Loucy (cell line): ENCODE measurements around the gene BIN1.

Experiments
- H2AFZ ChIP-seq: fragments of 200-600 bp; sonication (generic); 2 replicates; pipeline ENCODE4 v1.6.0; 2016; ENCODE audit warnings: antibody characterized with exemption, mild to moderate bottlenecking, low read length, moderate library complexity
- H3F3A ChIP-seq: fragments of 200-600 bp; 2 replicates; pipeline ENCODE4 v1.6.0; 2016; ENCODE audit warnings: antibody characterized with exemption, low read depth, mild to moderate bottlenecking
- H3K27me3 ChIP-seq: fragments of 200-600 bp; sonication (generic); 2 replicates; pipeline ENCODE4 v1.6.1; 2014; ENCODE audit warnings: low read length, mild to moderate bottlenecking; ENCODE audit not compliant: insufficient read depth, poor library complexity, severe bottlenecking
- H3K36me3 ChIP-seq: fragments of 200-600 bp; sonication (generic); 2 replicates; pipeline ENCODE4 v1.6.1; 2016; ENCODE audit warnings: low read length; ENCODE audit not compliant: insufficient read depth
- H3K4me1 ChIP-seq: fragments of 200-600 bp; sonication (generic); 2 replicates; pipeline ENCODE4 v1.5.1; 2014; ENCODE audit warnings: low read length, mild to moderate bottlenecking; ENCODE audit not compliant: insufficient read depth, poor library complexity, severe bottlenecking
- H3K4me2 ChIP-seq: fragments of 200-600 bp; sonication (generic); 2 replicates; pipeline ENCODE4 v1.6.0; 2014; ENCODE audit warnings: antibody characterized with exemption, low read length, low read depth, mild to moderate bottlenecking; ENCODE audit not compliant: poor library complexity, severe bottlenecking
- H3K4me3 ChIP-seq: fragments of 200-600 bp; sonication (generic); 2 replicates; pipeline ENCODE4 v1.5.1; 2014; ENCODE audit warnings: low read length, mild to moderate bottlenecking, mixed read lengths; ENCODE audit not compliant: poor library complexity, severe bottlenecking
- H3K79me2 ChIP-seq: fragments of 200-600 bp; sonication (generic); 2 replicates; pipeline ENCODE4 v1.6.1; 2014; ENCODE audit warnings: low read length; ENCODE audit not compliant: insufficient read depth
- H3K9ac ChIP-seq: fragments of 200-600 bp; sonication (generic); 2 replicates; pipeline ENCODE4 v1.6.0; 2014; ENCODE audit warnings: mild to moderate bottlenecking, low read depth, low read length, moderate library complexity; ENCODE audit not compliant: poor library complexity, severe bottlenecking
- H3K9me2 ChIP-seq: fragments of 200-600 bp; sonication (generic); replicated peaks from 2 replicates; pipeline ENCODE4 v1.6.1; 2016; ENCODE audit warnings: low read depth, low read length, mixed read lengths
- H3K9me3 ChIP-seq: fragments of 200-600 bp; sonication (generic); 2 replicates; pipeline ENCODE4 v1.6.1; 2014; ENCODE audit warnings: mild to moderate bottlenecking, antibody characterized with exemption, low read length, low read depth; ENCODE audit not compliant: insufficient read depth
- H4K20me1 ChIP-seq: fragments of 200-600 bp; sonication (generic); 2 replicates; pipeline ENCODE4 v1.6.0; 2014; ENCODE audit warnings: antibody characterized with exemption, low read length, mild to moderate bottlenecking; ENCODE audit not compliant: insufficient read depth, poor library complexity, severe bottlenecking
- EZH2phosphoT487 ChIP-seq: fragments of 200-600 bp; IDR thresholded peaks from 2 replicates; pipeline ENCODE4 v1.6.1; 2018; ENCODE audit warnings: antibody characterized with exemption, mild to moderate bottlenecking, moderate library complexity, borderline replicate concordance
- TF ChIP-seq, protein P1 (sequence below): fragments of 200-600 bp; sonication (generic); conservative IDR thresholded peaks from 2 replicates; pipeline ENCODE4 v1.5.1; 2014; ENCODE audit warnings: mild to moderate bottlenecking, antibody characterized with exemption, low read length

The BIN1 gene

GRCh38 chr2:127061375-127062273 lies 45.3 kb downstream of the BIN1 start:
- H3K27me3 ChIP-seq: no peaks in the 10 kb centered on the region
- no peak overlapping the region for H3K4me2 ChIP-seq
- H3K79me2 ChIP-seq: no peaks in the 10 kb centered on the region
- H2AFZ ChIP-seq: no peak overlapping the region
- H3K4me3 ChIP-seq: no peak overlapping the region
- H3K9ac ChIP-seq: no peak overlapping the region
- H3K9me3 ChIP-seq: no peaks in the 10 kb centered on the region
- TF ChIP-seq, protein P1, sequence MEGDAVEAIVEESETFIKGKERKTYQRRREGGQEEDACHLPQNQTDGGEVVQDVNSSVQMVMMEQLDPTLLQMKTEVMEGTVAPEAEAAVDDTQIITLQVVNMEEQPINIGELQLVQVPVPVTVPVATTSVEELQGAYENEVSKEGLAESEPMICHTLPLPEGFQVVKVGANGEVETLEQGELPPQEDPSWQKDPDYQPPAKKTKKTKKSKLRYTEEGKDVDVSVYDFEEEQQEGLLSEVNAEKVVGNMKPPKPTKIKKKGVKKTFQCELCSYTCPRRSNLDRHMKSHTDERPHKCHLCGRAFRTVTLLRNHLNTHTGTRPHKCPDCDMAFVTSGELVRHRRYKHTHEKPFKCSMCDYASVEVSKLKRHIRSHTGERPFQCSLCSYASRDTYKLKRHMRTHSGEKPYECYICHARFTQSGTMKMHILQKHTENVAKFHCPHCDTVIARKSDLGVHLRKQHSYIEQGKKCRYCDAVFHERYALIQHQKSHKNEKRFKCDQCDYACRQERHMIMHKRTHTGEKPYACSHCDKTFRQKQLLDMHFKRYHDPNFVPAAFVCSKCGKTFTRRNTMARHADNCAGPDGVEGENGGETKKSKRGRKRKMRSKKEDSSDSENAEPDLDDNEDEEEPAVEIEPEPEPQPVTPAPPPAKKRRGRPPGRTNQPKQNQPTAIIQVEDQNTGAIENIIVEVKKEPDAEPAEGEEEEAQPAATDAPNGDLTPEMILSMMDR: no peak
- no peak for TF ChIP-seq EZH2phosphoT487
- H4K20me1 ChIP-seq: no peaks in the 10 kb centered on the region
- no peaks in the 10 kb centered on the region for H3K9me2 ChIP-seq
- no peaks in the 10 kb centered on the region for H3K36me3 ChIP-seq
- no peaks in the 10 kb centered on the region for H3F3A ChIP-seq
- peaks cover 15% of the 10 kb centered on the region for H3K4me1 ChIP-seq

GRCh38 chr2:127060264-127060945 lies 46.5 kb downstream of the BIN1 start:
- H4K20me1 ChIP-seq: no peaks in the 10 kb centered on the region
- peaks cover 12% of the 10 kb centered on the region for H3K4me1 ChIP-seq
- TF ChIP-seq, protein P1: no peak
- TF ChIP-seq EZH2phosphoT487: no peak
- no peaks in the 10 kb centered on the region for H3K36me3 ChIP-seq
- H3K9me3 ChIP-seq: no peaks in the 10 kb centered on the region
- no peaks in the 10 kb centered on the region for H3K9me2 ChIP-seq
- no peaks in the 10 kb centered on the region for H3K79me2 ChIP-seq
- no peak overlapping the region for H3K4me2 ChIP-seq
- H3F3A ChIP-seq: no peaks in the 10 kb centered on the region
- no peak overlapping the region for H3K9ac ChIP-seq
- no peaks in the 10 kb centered on the region for H3K27me3 ChIP-seq
- H3K4me3 ChIP-seq: no peak overlapping the region
- H2AFZ ChIP-seq: no peak overlapping the region

GRCh38 chr2:127059559-127059958 lies 47.4 kb downstream of the BIN1 start:
- no peaks in the 10 kb centered on the region for H3K36me3 ChIP-seq
- H2AFZ ChIP-seq: no peak overlapping the region
- no peak overlapping the region for H3K4me3 ChIP-seq
- H3K9ac ChIP-seq: no peak overlapping the region
- H3K79me2 ChIP-seq: no peaks in the 10 kb centered on the region
- no peak overlapping the region for H3K4me2 ChIP-seq
- no peaks in the 10 kb centered on the region for H3K27me3 ChIP-seq
- H3F3A ChIP-seq: no peaks in the 10 kb centered on the region
- H3K9me3 ChIP-seq: no peaks in the 10 kb centered on the region
- peaks cover 7% of the 10 kb centered on the region for H3K4me1 ChIP-seq
- no peaks in the 10 kb centered on the region for H3K9me2 ChIP-seq
- TF ChIP-seq, protein P1: no peak
- TF ChIP-seq EZH2phosphoT487: no peak
- H4K20me1 ChIP-seq: no peaks in the 10 kb centered on the region
